HG02678 (cell line): ENCODE measurements around the gene PXK.

Experiments
- ATAC-seq: cut with Tn5 transposase; IDR thresholded peaks from one replicate; pipeline ENCODE4 v1.9.1; 2021; ENCODE audit warnings: mild to moderate bottlenecking, moderate library complexity; ENCODE audit not compliant: unreplicated experiment

The PXK gene

DNA sequence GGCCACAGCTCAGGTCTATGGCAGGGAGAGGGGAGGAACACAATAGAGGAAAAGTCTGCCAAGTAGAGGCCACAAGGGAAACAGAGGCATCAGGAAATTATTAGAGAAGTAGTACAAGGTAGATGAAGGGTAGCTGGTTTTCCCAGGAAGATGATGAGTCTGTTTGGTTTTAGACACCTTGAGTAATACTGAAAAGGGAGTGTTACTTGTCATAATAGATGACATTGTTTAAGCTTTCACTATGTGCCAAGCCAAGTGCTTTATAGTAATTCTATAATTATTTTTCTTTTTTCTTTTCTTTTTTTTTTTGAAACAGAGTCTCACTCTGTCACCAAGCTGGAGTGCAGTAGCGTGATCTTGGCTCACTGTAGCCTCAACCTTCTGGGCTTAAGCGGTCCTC, 13.7 kb downstream of the PXK start:
- ATAC-seq, result no peak

DNA sequence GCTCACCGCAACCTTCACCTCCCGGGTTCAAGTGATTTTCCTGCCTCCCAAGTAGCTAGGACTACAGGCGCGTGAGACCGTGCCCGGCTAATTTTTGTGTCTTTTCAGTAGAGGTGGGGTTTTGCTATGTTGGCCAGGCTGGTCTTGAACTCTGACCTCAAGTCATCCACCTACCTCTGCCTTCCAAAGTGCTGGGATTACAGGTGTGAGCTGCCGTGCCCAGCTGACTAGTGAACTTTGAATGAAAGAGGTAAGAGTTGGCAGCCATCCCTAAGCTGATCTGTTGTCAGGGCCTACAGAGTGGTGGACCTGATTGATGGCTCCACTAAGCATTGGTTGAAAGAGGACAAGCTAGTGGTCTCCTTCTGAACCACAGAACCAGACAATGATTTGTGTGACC, 15.3 kb downstream of the PXK start:
- ATAC-seq, result no peak

- peak; percentile 87 for ATAC-seq
Observed at GRCh38 chr3:58349792-58350626, 17.3 kb downstream of the PXK start.

- no peak for ATAC-seq
Observed at GRCh38 chr3:58350627-58351013, 17.9 kb downstream of the PXK start.

DNA sequence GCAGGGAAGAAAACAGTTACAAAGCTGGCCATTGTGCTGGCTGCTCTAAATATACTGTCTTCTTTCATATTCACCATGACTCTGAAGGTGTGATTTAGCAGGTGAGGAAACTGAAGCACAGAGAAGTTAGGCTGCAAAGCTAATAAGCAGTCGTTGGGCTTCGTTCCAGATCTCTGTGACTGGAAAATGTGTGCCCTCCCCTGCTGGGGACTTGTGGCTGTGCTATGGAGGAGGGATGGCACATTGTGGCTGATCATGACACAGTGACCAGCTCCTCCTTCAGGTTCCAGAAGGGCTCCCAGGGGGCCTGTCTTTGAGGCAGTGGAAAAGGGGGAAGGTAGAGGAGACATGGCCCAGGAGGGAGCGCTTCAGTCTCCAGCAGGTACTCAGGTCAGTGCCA, 19.2 kb downstream of the PXK start:
- no peak for ATAC-seq

DNA sequence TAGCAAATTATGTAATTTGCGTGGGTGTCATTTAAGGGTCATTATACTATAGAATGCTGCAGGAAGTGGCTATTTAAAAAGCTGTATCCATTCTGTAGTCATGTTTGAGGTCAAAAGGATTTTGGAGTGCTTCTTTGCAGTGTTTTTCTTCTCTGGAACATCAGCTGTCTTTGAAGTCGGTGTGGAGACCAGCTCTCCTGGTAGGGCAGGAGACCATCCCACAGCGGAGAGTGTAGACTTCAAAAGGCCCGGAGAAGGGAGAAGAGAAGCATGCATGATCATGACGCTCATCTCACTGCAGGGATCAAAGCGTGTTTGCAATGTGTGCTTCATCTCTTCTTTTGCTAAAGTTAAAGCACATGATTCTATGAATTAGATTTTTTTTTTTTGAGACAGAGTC, 19.9 kb downstream of the PXK start:
- no peak for ATAC-seq

DNA sequence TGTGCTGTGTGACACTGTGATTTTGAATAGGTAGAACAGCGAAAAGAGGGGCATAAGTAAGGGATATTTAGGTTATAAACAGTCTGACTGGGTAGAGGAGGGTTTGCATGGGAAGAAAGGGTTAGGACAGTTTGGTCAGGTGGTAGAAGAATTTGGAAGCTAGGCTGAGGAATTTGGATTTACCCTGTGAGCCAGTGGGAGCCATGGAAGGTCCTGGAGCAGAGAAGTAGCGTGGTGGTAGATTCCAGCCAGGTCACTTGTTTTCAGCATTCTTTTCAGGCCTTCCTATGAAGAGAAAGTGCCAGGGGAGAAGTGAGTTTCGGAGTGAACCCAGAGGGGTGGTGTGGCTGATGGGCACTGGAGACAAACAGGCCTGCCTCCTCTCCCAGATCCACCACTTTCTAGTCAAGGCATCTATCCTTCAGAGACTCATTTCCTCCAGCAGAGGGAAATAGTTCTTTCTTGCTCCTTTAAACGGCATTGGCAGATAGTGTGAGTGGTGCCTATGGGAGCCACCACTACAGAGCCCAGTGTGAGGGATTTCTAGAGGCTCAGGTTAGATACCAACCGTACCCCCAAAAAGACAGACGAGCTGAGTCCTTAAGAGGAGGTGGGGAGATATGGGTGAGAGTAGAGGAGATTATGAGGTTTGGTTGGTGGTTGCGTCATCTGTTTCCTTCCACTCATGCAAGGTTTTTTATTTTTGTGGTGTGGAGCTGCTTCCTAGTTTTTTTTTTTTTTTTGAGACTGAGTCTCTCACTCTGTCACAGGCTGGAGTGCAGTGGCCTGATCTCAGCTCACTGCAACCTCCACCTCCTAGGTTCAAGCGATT, 21.2 kb downstream of the PXK start:
- no peak for ATAC-seq

DNA sequence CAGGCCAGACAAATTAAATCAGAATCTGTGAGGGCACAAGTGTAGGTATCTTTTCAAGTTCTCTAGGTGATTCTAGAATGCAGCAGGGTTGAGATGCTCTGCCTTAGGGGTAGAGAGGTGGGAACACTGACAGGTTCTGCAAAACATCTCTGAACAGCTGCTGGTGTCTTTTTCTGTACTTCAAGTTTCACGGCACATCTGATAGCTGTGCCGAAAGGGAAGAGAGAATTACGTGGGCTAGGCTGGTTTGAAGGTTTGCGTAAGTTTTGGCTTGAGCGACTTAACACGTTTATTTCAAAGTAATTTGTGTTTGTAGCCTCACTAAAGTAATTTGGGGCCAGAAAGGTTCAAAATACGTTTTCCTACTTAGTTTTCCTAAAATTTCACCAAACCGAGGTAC, 22.5 kb downstream of the PXK start:
- peak; percentile 72 for ATAC-seq

DNA sequence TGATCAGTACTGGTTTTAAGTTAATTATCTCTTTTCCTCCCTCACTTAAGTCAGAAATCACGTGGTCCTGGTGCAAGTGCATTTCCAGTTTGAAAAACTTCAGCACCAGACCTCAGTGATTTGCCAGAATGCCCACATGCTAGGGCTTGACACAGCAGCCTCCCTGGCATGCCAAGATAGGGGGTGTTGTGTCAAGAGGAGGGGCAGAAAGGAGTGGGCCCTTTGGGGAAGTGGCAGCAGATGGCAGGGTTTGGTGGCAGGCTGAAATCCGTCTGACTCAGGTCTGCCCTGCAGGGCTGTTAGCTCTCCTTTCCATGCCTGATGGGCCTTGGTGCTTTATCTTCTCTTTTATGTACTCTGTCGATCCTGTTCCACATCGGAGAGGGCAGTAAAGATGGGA, 23.4 kb downstream of the PXK start:
- no peak for ATAC-seq

GRCh38 chr3:58357402-58357801, 24.7 kb downstream of the PXK start:
- no peak for ATAC-seq

GRCh38 chr3:58358092-58358491, 25.4 kb downstream of the PXK start:
- no peak for ATAC-seq

DNA sequence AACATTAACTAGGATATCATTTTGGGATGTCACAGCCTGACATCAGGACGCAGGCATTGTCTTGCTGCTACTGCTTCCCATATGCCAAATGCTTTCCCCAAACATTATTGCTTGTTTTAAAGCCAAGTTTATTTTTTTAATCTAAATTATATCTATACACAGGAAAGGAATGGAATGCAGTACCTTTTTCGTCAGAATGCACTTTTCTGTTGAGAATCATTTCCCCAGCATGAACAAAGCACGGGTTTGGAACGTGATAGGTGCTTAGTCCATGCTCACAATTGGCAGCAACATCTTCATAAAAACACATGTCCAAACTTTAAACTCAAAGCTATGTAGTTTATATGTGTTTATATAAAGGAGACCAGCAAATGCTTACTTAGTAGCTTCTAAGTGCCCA, 26.1 kb downstream of the PXK start:
- no peak for ATAC-seq

GRCh38 chr3:58359621-58360020, 26.9 kb downstream of the PXK start:
- no peak for ATAC-seq

- no peak for ATAC-seq
Observed at GRCh38 chr3:58361866-58362265, 29.2 kb downstream of the PXK start.

DNA sequence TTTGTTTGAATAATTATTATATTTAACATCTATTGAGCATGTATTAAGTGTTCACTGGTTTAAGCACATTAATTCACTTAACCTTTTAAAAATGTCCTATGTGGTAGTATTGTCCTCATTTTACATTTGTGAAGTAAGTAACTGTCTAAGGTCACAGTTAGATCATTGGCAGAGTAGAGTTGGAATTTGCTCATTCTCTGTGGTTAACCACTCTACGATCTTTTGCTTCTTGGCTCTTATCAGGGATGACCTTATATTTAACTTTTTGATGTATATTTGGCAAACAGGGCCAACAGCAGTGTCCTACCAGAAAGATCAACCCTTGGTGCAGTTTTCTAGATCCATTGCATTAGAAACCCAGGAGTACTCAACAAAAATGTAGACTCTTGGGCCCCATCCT, 34.0 kb downstream of the PXK start:
- no peak for ATAC-seq

DNA sequence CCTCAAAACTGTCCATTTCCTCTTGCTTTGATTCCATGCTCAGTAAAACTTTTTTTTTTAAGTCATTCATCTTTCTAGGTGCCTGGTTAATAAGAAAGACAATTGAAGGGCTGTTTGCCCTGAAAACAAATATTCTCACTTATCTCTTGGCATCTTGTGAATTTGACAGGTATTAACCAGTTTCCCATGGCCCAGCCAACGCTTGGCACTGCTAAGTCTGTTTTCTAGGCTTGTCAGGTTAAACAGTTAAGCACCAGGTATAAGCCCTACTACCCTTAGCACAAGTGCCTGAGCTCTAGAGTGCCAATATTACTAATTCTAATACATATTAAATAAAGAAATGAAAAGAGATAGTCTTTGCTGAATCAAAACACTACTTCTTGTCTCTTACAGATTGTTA, 36.3 kb downstream of the PXK start:
- no peak for ATAC-seq

DNA sequence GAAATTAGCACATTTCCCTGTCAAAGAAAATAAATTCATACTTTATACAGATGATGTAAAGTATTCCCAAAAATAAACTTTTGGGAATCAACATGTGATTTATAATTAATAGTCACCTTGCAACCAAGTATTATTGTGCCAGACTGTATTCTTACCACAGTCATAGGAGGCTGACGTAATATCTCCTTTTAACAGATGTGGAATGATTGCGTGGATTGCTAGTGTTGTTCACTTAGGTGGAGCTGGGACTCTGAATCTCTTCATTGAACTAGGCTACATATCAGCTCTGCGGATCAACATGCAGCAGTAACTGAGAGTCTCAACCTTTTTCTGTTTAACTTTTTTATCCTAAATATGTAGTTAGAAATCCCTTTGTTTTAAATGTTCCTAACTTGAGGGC, 37.2 kb downstream of the PXK start:
- ATAC-seq, result no peak

GRCh38 chr3:58370407-58370806, 37.7 kb downstream of the PXK start:
- ATAC-seq, result no peak

DNA sequence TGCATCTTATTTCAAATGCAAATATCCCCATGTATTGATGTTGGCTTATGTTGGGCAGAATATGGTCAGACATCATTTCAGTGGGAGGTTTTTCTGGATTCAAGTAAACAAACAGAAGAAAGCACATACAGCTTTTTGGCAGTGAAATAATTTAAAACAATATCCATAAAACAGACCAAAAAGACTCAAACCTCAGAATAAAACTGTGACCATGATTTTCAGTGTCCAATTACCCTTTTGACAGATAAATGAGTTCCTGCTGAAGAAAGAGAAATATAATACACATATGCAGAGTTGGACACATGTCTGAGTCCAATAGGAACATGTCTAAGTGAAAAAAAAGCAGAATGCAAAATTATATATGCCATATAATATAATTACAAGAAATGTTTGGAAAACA, 39.1 kb downstream of the PXK start:
- no peak for ATAC-seq

DNA sequence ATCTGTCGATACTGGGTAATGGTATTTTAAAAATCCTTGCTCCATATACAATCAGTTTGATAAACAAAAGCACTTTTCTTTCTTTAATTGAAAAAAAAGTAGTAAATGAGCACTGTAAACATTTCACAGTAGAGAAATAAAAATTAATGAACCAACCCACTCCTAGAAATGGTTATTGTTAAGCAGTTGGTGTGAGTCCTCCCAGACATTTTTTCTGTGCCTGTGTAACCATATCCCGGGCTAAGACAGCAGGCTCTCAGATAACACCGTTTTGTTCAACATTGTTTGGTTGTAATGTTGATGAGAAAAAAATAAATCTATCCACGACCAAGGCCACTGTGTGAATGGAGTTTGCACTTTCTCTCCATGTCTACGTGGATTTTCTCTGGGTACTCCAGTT, 42.6 kb downstream of the PXK start:
- no peak for ATAC-seq

- ATAC-seq, result no peak
Observed at GRCh38 chr3:58377168-58377567, 44.5 kb downstream of the PXK start.

DNA sequence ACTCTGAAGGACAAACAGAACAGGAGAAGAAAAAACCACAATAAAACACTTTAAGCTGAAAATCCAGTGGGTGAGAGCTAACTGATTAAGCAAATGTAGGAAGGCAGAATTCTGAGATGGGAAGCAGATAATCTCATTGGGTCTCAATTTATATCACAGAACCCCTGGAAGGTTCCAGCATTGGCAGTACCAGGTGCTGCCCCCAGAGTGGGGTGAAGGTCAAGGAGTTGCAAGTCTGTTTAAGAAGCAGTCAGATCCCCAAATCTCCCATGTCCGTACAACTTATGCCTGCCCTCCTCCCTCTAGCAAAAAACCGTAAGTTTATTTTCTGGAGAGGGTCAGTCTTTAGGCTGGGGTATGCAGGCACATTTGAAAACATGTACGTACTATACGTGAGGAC, 45.1 kb downstream of the PXK start:
- ATAC-seq, result no peak
